ENCODE measurements around the gene ATP5F1C. TPM values are rescaled to one million over a fixed set of nuclear protein-coding genes. Genes with fewer than 3 reads are reported as not detected.

Gene ATP5F1C
- polyA plus RNA-seq, 1 of the 3 experiments (the other 2 are of a cell fraction): 299 TPM

GRCh38 chr10:7818295-7819120 is 30.5 kb downstream of the ATP5F1C start, which contains the start of gene TAF3 (continued):
- TF ChIP-seq SMC3 (IDR thresholded peaks at IDR 0.05; ENCODE audit: low read depth, low read length): no peak
- no peak for TF ChIP-seq CTCF (IDR thresholded peaks at IDR 0.05)
- peak; percentile 74 for TF ChIP-seq GABPA (IDR thresholded peaks at IDR 0.05; ENCODE audit: low read depth)

- Histone ChIP-seq H3K27ac (ENCODE audit: low read depth in 2 of 2, low read length in 1 of 2) (peak overlapping the region in 1 of 2 experiments; percentile 19; a peak in 1 of 4 replicates), H3K9me2 (no peaks in the 10 kb centered on the region), H3F3A (replicated peaks; ENCODE audit: insufficient read depth) (no peaks in the 10 kb centered on the region), H2AFZ (ENCODE audit: low read depth) (peak overlapping the region; percentile 90), H3K4me3 (ENCODE audit: low read depth in 2 of 2, low read length in 1 of 2) (peak overlapping the region; percentile 98 to 100), H3K27me3 (ENCODE audit: insufficient read depth) (no peaks in the 10 kb centered on the region), H3K36me3 (replicated peaks in 1 of 2; ENCODE audit: control insufficient read depth in 1 of 2, insufficient read depth in 2 of 2, low read length in 1 of 2) (peaks cover 8 to 13% of the 10 kb centered on the region in 2 experiments), H4K20me1 (ENCODE audit: insufficient read depth) (no peaks in the 10 kb centered on the region), H3K4me1 (ENCODE audit: control insufficient read depth in 1 of 2, insufficient read depth in 2 of 2, low read depth in 1 of 2, low read length in 1 of 2) (peaks cover 0 to 13% of the 10 kb centered on the region in 2 experiments; a peak in 2 of 4 replicates), H3K4me2 (peak overlapping the region; percentile 95), H3K9me3 (no peaks in the 10 kb centered on the region), H3K79me2 (ENCODE audit: insufficient read depth) (peaks cover 38% of the 10 kb centered on the region), H3K9ac (peak overlapping the region; percentile 72; the same call in 1 of the 2 replicates)
- no peak for DNase-seq
- WGBS (ENCODE audit: low lambda C conversion rate): 1% methylated on average over 17 of the region's 17 CpGs
- ChIA-PET POLR2A (interaction anchor here (1.7 kb wide), 1 partner anchor 31 kb away, joined by 9 read pairs; the partner anchor contains the start of genes ATP5F1C and KIN), CTCF (interaction anchor here (0.9 to 2.2 kb wide), 4 partner anchors 9 to 289 kb away, joined by 3 to 12 read pairs (median 4); no protein-coding TSS in a partner anchor)
- TF ChIP-seq ZBTB33 (IDR thresholded peaks at IDR 0.05; ENCODE audit: borderline replicate concordance, low read depth) (no peak), RXRA (IDR thresholded peaks at IDR 0.05; ENCODE audit: borderline replicate concordance, low read depth) (no peak), JUND (IDR thresholded peaks at IDR 0.05) (no peak), FOXM1 (IDR thresholded peaks at IDR 0.05; ENCODE audit: low read depth) (no peak), RCOR1 (IDR thresholded peaks at IDR 0.05; ENCODE audit: low read length) (no peak), EZH2phosphoT487 (IDR thresholded peaks at IDR 0.05; ENCODE audit: borderline replicate concordance, low read depth) (no peak), SIN3A (IDR thresholded peaks at IDR 0.05; ENCODE audit: borderline replicate concordance, low read depth, low read length) (peak; percentile 34; the same call in 1 of the 2 replicates), PBX3 (IDR thresholded peaks at IDR 0.05) (no peak), TCF12 (IDR thresholded peaks at IDR 0.05) (no peak), GATA2 (CRISPR knock-in tag; IDR thresholded peaks at IDR 0.05) (no peak), NRF1 (IDR thresholded peaks at IDR 0.05; ENCODE audit: low read depth, low read length) (no peak), USF2 (IDR thresholded peaks at IDR 0.05; ENCODE audit: borderline replicate concordance, low read depth, low read length) (no peak), POLR2AphosphoS5 (IDR thresholded peaks at IDR 0.05; ENCODE audit: low read depth, low read length) (no peak), CTCF (IDR thresholded peaks at IDR 0.05) (peak; percentile 50), TAF1 (IDR thresholded peaks at IDR 0.05; ENCODE audit: borderline replicate concordance, low read depth, low read length) (no peak), TEAD4 (IDR thresholded peaks at IDR 0.05; ENCODE audit: borderline replicate concordance, insufficient read depth) (no peak), RAD21 (IDR thresholded peaks at IDR 0.05; ENCODE audit: low read length) (peak; percentile 19), MXI1 (IDR thresholded peaks at IDR 0.05; ENCODE audit: low read depth, low read length) (peak; percentile 54; the same call in 1 of the 2 replicates), CHD2 (IDR thresholded peaks at IDR 0.05; ENCODE audit: low read length, partially characterized antibody) (no peak), SMC3 (IDR thresholded peaks at IDR 0.05; ENCODE audit: low read depth, low read length) (peak; percentile 25; the same call in 1 of the 2 replicates), NFIC (IDR thresholded peaks at IDR 0.05; ENCODE audit: borderline replicate concordance) (no peak)
Measured at GRCh38 chr10:7819121-7819460, 31.1 kb downstream of the ATP5F1C start.

Data from SK-N-SH (cell line).